Body of pancreas (tissue), 4 donors: ENCODE measurements around the gene OR51L1.

Source experiments
- CTCF ChIP-seq, 7 experiments: fragments of 450-650 bp in 4 of 7; fragments of 200-600 bp in 3 of 7; sonication (generic) in 3 of 7; IDR thresholded peaks; one replicate each; pipeline ENCODE4 v1.5.1; 2016 to 2019; ENCODE audit warnings: antibody characterized with exemption in 7 of 7
- POLR2A ChIP-seq, 3 donors: fragments of 450-650 bp; IDR thresholded peaks; one replicate each; pipeline ENCODE4 v1.6.1; 2016; ENCODE audit warnings: antibody characterized with exemption in 3 of 3, mild to moderate bottlenecking in 2 of 3

- TF ChIP-seq POLR2A (IDR thresholded peaks at IDR 0.05): no peak
- no peak for TF ChIP-seq CTCF (IDR thresholded peaks at IDR 0.05)
Measured at GRCh38 chr11:5021996-5022395, 27.3 kb downstream of the OR51L1 start.
